ENCODE measurements around the gene POLR3E. TPM values are rescaled to one million over a fixed set of nuclear protein-coding genes. Genes with fewer than 3 reads are reported as not detected.

POLR3E gene
- total RNA-seq, 1 experiment from 2014 or later, result 65.0 TPM

DNA sequence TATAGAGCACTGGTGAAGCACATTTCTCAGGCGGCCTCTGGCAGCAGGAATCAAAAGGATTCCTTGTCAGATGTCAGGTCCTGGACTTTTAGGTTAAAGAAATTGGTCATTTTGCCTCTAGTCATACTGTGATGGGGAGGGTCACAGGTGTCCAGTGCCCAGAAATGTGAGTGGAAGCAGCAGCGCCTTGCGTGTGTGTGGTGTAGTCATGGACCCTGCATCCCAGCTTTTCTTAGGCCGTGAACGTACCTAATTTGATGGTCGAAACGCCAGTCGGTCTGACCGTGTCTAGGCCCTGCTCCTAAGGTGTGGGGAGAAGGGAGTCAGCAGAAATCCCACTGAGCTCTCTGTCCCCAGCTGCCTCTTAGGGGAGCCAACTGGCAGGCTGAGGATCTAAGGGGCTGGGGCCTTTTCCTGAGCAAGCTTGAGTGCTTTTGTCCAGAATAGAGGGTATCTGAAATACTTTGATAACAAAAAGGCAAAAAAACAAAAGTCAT lies 32.0 kb downstream of the POLR3E start:
- Histone ChIP-seq H3K9ac (ENCODE audit: low read length) (no peak overlapping the region), H3K4me2 (ENCODE audit: low read length) (no peak overlapping the region), H3K79me2 (ENCODE audit: insufficient read depth, low read length) (peaks cover 10% of the 10 kb centered on the region), H2AFZ (ENCODE audit: low read depth, low read length, poor library complexity, severe bottlenecking) (no peak overlapping the region), H3K36me3 (ENCODE audit: control insufficient read depth in 1 of 2, insufficient read depth in 2 of 2, low read length in 2 of 2) (peaks cover 36 to 37% of the 10 kb centered on the region in 2 experiments), H3K27ac (ENCODE audit: low read depth, low read length) (no peak overlapping the region), H3K4me1 (ENCODE audit: control insufficient read depth in 1 of 2, insufficient read depth in 2 of 2, low read length in 2 of 2) (no peaks in the 10 kb centered on the region), H3K27me3 (ENCODE audit: insufficient read depth, low read length) (no peaks in the 10 kb centered on the region), H4K20me1 (ENCODE audit: insufficient read depth) (no peaks in the 10 kb centered on the region), H3K4me3 (replicated peaks in 1 of 2; ENCODE audit: low read depth in 1 of 2, low read length in 2 of 2) (no peak overlapping the region), H3K9me2 (ENCODE audit: insufficient read depth) (no peaks in the 10 kb centered on the region), H3K9me3 (ENCODE audit: control insufficient read depth in 1 of 2, insufficient read depth in 1 of 2, low read depth in 1 of 2, low read length in 2 of 2) (no peaks in the 10 kb centered on the region)
- ChIA-PET CTCF (interaction anchor here (2.1 kb wide), 1 partner anchor 8 kb away, joined by 6 read pairs; no protein-coding TSS in a partner anchor), RAD21 (ENCODE audit: low non-redundant PET in 1 of 2, low total read pairs in 2 of 2, uncharacterized antibody in 2 of 2, unreplicated experiment in 2 of 2) (no interaction called here), POLR2A (no interaction called here)
- intact Hi-C loops (cut with micrococcal nuclease), result loop anchor here (10.0 kb wide), 3 partner anchors 56 to 1024 kb away; no protein-coding TSS in a partner anchor
- no peak for DNase-seq (ENCODE audit: low read depth, low spot score)
- no peak for ATAC-seq
- BruUV-seq (replicated peaks), result no TSS peak
- TF ChIP-seq CTCF (IDR thresholded peaks at IDR 0.05 in 2 of 3, conservative IDR thresholded peaks at IDR 0.05 in 1 of 3; ENCODE audit: borderline replicate concordance in 1 of 3, insufficient read depth in 1 of 3, low read depth in 2 of 3, low read length in 2 of 3), result no peak
- no peak for TF ChIP-seq ZBTB33 (IDR thresholded peaks at IDR 0.05; ENCODE audit: extremely low read depth, insufficient replicate concordance, low read length)
- no peak for TF ChIP-seq POLR2AphosphoS5 (IDR thresholded peaks at IDR 0.05; ENCODE audit: low read depth, low read length)
- TF ChIP-seq, protein P1, sequence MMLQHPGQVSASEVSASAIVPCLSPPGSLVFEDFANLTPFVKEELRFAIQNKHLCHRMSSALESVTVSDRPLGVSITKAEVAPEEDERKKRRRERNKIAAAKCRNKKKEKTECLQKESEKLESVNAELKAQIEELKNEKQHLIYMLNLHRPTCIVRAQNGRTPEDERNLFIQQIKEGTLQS (IDR thresholded peaks at IDR 0.05), result no peak
- TF ChIP-seq POLR2A (IDR thresholded peaks at IDR 0.05; ENCODE audit: borderline replicate concordance, extremely low read depth, insufficient read depth, insufficient read length), result no peak
- no peak for TF ChIP-seq RAD21 (IDR thresholded peaks at IDR 0.05; ENCODE audit: low read depth)
- no peak for TF ChIP-seq EZH2phosphoT487 (IDR thresholded peaks at IDR 0.05; ENCODE audit: borderline replicate concordance)
- no peak for TF ChIP-seq TCF7L2 (IDR thresholded peaks at IDR 0.05; ENCODE audit: borderline replicate concordance, extremely low read depth, insufficient read depth, insufficient read length)
- no peak for TF ChIP-seq CBX3 (IDR thresholded peaks at IDR 0.05; ENCODE audit: low read depth)
- no peak for TF ChIP-seq FOSL1 (IDR thresholded peaks at IDR 0.05; ENCODE audit: low read depth)
